Stimulated activated CD8-positive, alpha-beta memory T cell treated with anti-CD3 and anti-CD28 coated beads, Interleukin-15, amount 100 ng/mL, for 4 hours (primary cell): ENCODE results near the gene MARK3.

Source experiments
- DNase-seq, 2 donors: peaks; one replicate each; pipeline ENCODE4 v3.0.0-alpha.2; 2020; ENCODE audit warnings: low read depth in 2 of 2

MARK3 gene

GRCh38 chr14:103433916-103434563 is 48.8 kb downstream of the MARK3 start:
- DNase-seq = no peak

GRCh38 chr14:103434868-103435442 is 49.7 kb downstream of the MARK3 start:
- DNase-seq = no peak

- no peak for DNase-seq
Measured at GRCh38 chr14:103436533-103436932, 51.3 kb downstream of the MARK3 start.

- no peak for DNase-seq
Measured at GRCh38 chr14:103442288-103442687, 57.1 kb downstream of the MARK3 start.

GRCh38 chr14:103443111-103443510 is 57.9 kb downstream of the MARK3 start:
- no peak for DNase-seq

- DNase-seq = no peak
Measured at GRCh38 chr14:103444837-103445524, 59.8 kb downstream of the MARK3 start.

- DNase-seq = no peak
Measured at GRCh38 chr14:103445806-103446205, 60.6 kb downstream of the MARK3 start.

GRCh38 chr14:103448097-103448496 is 62.9 kb downstream of the MARK3 start:
- no peak for DNase-seq

- DNase-seq = no peak
Measured at GRCh38 chr14:103449634-103450161, 64.5 kb downstream of the MARK3 start.

GRCh38 chr14:103450416-103450815 is 65.2 kb downstream of the MARK3 start:
- no peak for DNase-seq

GRCh38 chr14:103451401-103451800 is 66.2 kb downstream of the MARK3 start:
- DNase-seq = no peak

GRCh38 chr14:103453791-103454190 is 68.6 kb downstream of the MARK3 start:
- no peak for DNase-seq

- DNase-seq = no peak
Measured at GRCh38 chr14:103456167-103456835, 71.1 kb downstream of the MARK3 start.

GRCh38 chr14:103460415-103460814 is 75.2 kb downstream of the MARK3 start:
- no peak for DNase-seq

- DNase-seq = no peak
Measured at GRCh38 chr14:103463149-103463548, 77.9 kb downstream of the MARK3 start.

GRCh38 chr14:103463851-103464250 is 78.6 kb downstream of the MARK3 start:
- DNase-seq = no peak

- DNase-seq = no peak
Measured at GRCh38 chr14:103472939-103473338, 87.7 kb downstream of the MARK3 start.

- DNase-seq = no peak
Measured at GRCh38 chr14:103474893-103475292, 89.7 kb downstream of the MARK3 start.

- no peak for DNase-seq
Measured at GRCh38 chr14:103476065-103476464, 90.8 kb downstream of the MARK3 start.

- DNase-seq = no peak
Measured at GRCh38 chr14:103476631-103477030, 91.4 kb downstream of the MARK3 start.

GRCh38 chr14:103480595-103480994 is 95.4 kb downstream of the MARK3 start:
- DNase-seq = no peak

- no peak for DNase-seq
Measured at GRCh38 chr14:103483600-103483999, 98.4 kb downstream of the MARK3 start.
